HL-60/S4 treated with phorbol 12-myristate 13-acetate at 8.2 ng/mL for 4 days and 3 days (cell line): ENCODE measurements around the gene RIC1.

Source experiments
- in situ Hi-C: fragments of 300-500 bp; cut with MboI; formaldehyde crosslinking; loops from 2 replicates; pipeline ENCODE4 v1.15.0; 2022; ENCODE audit warnings: low sequenced_read_pairs

Gene RIC1

GRCh38 chr9:5628530-5629311, at the start of gene RIC1:
Gene RIC1 (plus strand): TSS chr9:5629107. CDS start chr9:5629310, 203 bp downstream.
- in situ Hi-C loops: no loop called here

- in situ Hi-C loops: loop anchor here (25.0 kb wide), 1 partner anchor 393 kb away; the partner anchor contains the start of gene INSL6
Observed at GRCh38 chr9:5579881-5580280, 49.0 kb upstream of the RIC1 start.

- in situ Hi-C loops: loop anchor here (25.0 kb wide), 1 partner anchor 393 kb away; the partner anchor contains the start of gene INSL6
Observed at GRCh38 chr9:5580650-5581049, 48.3 kb upstream of the RIC1 start.

GRCh38 chr9:5581706-5582105, 47.2 kb upstream of the RIC1 start:
- in situ Hi-C loops: loop anchor here (25.0 kb wide), 1 partner anchor 394 kb away; the partner anchor contains the start of gene INSL6

GRCh38 chr9:5582835-5583195, 46.1 kb upstream of the RIC1 start:
- in situ Hi-C loops: loop anchor here (25.0 kb wide), 1 partner anchor 396 kb away; the partner anchor contains the start of gene INSL6

GRCh38 chr9:5586391-5586802, 42.5 kb upstream of the RIC1 start:
- in situ Hi-C loops: loop anchor here (25.0 kb wide), 1 partner anchor 399 kb away; the partner anchor contains the start of gene INSL6

GRCh38 chr9:5587024-5587423, 41.9 kb upstream of the RIC1 start:
- in situ Hi-C loops: loop anchor here (25.0 kb wide), 1 partner anchor 400 kb away; the partner anchor contains the start of gene INSL6

- in situ Hi-C loops: loop anchor here (25.0 kb wide), 1 partner anchor 405 kb away; the partner anchor contains the start of gene INSL6
Observed at GRCh38 chr9:5592231-5592630, 36.7 kb upstream of the RIC1 start.

- in situ Hi-C loops: loop anchor here (25.0 kb wide), 1 partner anchor 406 kb away; the partner anchor contains the start of gene INSL6
Observed at GRCh38 chr9:5592904-5593303, 36.0 kb upstream of the RIC1 start.

GRCh38 chr9:5593904-5594303, 35.0 kb upstream of the RIC1 start:
- in situ Hi-C loops: loop anchor here (25.0 kb wide), 1 partner anchor 407 kb away; the partner anchor contains the start of gene INSL6

- in situ Hi-C loops: loop anchor here (25.0 kb wide), 1 partner anchor 409 kb away; the partner anchor contains the start of gene INSL6
Observed at GRCh38 chr9:5596173-5596572, 32.7 kb upstream of the RIC1 start.

- in situ Hi-C loops: no loop called here
Observed at GRCh38 chr9:5608298-5609225, 20.3 kb upstream of the RIC1 start.

GRCh38 chr9:5609226-5609596, 19.7 kb upstream of the RIC1 start:
- in situ Hi-C loops: no loop called here

- in situ Hi-C loops: no loop called here
Observed at GRCh38 chr9:5610491-5610890, 18.4 kb upstream of the RIC1 start.

GRCh38 chr9:5611321-5612184, 17.4 kb upstream of the RIC1 start:
- in situ Hi-C loops: no loop called here

GRCh38 chr9:5612185-5612530, 16.7 kb upstream of the RIC1 start:
- in situ Hi-C loops: no loop called here

- in situ Hi-C loops: no loop called here
Observed at GRCh38 chr9:5614192-5614591, 14.7 kb upstream of the RIC1 start.

GRCh38 chr9:5614985-5615384, 13.9 kb upstream of the RIC1 start:
- in situ Hi-C loops: no loop called here

GRCh38 chr9:5617749-5618148, 11.2 kb upstream of the RIC1 start:
- in situ Hi-C loops: no loop called here

GRCh38 chr9:5620494-5620893, 8.4 kb upstream of the RIC1 start:
- in situ Hi-C loops: no loop called here
